NCI-H128 (cell line): ENCODE results near the gene HIP1.
"Not testable (repeated sequence)": the region's sequence is repeated elsewhere in the genome, so short reads cannot be mapped to it uniquely, and the experiment has no call there.

ENCODE experiments used
- DNase-seq: peaks from one replicate; lab custom pipeline; 2025; ENCODE audit not compliant: unreplicated experiment; lab: John Stamatoyannopoulos, UW

The HIP1 gene

DNA sequence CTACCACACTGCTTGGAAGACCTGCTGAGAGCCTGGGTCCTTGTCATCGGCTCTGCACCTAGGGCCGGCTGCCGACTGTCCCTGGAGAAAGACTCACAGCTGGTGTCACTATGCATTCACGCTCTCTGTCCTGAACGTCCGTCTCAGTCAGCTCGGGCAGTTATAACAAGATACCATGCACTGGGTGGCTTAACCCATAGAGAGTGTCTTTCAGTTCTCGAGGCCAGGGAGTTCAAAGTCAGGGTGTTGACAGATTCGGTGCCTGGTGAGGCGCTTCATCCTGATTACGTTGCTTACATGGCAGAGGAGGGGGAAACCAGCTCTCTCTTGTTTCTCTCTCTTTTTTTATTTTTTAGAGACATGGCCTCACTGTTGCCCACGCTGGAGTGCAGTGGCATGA, 155.5 kb downstream of the HIP1 start:
- no peak for DNase-seq

DNA sequence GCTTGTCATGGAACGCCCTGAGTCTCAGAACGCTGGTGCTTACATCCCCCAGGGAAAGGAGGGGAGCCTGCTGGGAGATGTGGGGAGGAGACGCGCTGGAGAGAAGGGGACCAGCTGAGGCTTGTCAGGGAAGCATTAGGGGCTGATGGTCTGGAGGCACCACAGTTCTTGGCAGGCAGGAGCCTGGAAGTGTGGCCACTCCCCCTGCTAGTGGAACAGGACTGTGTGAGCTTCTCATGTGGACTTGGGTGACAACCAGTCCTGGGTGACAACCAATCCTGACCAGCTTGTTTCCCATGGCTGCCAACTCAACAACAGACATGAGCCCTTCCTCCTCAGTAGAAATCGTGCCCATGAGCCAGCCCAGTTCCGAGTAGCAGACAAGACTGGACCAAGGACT, 158.8 kb downstream of the HIP1 start:
- DNase-seq, result no peak

DNA sequence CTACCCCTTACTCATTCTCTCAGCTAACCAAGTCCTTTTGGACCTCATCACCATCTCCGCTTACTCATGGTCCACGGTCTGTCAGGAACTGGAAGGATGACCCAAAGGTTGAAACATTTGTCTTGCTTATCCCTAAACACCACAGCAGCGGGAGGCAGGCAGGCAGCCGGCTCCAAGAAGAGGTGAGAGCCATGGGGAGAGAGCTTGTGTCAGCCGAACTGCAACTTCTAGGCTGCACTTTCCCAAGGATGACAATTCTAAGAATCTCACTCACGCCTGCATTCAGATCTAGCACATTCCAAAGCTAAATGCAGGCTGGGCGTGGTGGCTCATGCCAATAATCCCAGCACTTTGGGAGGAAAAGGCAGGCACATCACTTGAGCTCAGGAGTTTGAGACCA, 160.7 kb downstream of the HIP1 start:
- no peak for DNase-seq

DNA sequence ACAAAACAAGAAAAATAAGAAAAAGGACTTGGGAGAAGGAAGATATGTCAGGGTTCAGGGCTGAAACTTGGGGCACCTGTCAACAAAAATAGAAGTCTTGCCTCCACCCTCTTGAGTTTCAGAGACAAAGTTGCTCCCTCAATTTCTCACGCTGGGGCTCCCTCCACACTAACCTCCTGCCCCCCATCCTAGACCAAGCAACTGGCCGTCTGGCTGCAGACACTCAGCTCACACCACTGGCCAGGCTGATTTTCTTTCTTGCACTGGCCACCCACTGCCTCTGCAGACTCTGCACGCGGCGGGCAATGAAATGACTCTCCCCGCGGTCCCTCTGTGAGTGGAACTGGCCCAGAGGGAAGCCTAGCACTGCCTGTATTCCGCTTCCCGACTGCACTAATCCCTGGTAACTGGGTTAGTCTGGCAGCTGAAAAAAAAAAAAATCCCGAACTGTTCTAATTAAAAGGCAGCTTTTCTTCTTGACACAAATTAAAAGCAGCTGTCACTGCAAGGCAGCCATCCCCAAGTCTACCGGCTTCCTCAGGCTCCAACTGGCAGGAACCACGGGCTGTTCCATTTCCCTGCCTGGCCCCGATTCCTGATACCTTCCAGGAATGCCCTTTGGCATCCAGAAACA, 163.1 kb downstream of the HIP1 start:
- no peak for DNase-seq

DNA sequence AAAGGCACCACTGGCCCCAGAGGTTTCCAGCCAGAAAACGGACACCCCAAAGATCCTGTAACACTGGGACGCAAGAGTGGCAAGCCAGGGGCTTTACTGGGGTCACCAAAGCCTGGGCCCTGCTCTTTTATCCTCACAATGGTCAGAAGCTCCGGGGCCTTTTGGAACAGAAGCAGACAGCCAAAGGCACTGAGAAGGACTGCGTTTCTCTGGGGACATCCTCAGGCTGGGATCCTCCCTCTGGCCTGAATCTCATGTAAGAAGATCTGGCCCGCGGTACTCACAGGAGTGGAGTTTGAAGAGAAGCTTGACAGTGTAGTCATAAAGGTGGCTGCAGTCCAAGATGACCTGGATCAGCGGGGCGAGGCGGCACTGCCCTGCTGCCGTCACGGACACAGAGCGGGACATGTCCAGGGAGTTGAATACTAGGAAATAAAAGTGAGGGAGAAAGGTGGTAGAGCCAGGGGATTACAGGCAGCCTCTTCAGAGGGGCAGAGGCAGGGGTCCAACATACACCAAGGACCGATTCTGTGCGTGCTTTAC, 165.2 kb downstream of the HIP1 start:
- no peak for DNase-seq

DNA sequence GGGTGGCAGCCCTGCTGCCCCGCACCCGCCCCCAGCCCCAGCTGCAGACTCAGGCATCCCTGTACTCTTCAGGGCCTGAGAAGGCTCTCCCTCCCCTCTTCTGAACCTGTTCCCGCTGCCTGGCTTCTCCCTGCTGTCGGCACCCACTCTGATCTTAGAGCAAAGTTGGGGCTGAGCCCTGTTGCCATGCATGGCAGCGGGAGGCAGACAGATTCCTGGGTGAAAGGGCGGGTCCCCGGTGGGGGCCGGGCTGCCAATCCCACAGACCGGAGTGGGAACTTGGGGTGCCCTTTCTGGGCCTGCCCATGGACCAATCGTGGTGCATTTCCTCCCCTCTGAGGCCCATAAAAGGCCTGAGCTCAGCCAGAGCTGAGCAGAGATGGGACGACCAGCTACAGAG, 165.9 kb downstream of the HIP1 start:
- DNase-seq, result no peak

DNA sequence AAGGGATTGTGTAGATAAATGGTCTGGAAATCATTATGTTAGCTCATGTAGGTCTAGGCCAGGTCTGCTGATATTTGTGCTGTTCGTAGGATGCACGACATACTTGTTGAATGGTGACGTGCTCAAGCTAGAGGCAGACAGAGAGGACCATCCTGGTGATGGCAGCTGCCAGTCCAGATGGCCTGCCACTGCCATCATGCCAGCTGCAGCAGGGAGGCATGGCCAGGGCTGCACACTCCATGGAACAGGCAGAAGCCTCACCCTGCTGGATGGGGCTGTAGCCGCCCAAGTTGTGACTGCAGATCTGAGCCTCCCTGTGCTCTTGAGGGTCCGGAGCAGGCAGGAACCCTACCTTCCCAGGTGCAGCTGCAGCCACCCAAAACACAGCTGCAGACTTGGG, 166.3 kb downstream of the HIP1 start:
- DNase-seq, result no peak

DNA sequence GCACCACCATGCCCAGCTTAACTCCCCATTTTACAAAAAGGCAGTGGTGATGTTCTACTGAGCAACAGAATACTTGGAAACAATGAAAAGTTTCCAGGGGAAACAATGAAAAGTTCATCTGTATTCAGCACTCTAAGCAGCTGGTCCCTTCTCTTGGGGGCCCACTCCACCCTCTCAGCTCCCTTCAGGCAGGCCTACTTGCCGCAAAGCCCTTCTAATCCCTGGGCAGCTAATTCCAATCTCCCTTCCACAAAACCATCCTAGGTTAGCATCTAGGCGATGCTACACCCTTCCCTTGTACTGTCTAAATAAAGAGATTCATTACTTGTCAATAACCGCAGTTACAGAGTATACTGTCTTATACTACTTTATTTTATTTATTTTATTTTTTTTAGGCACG, 167.5 kb downstream of the HIP1 start:
- no peak for DNase-seq

DNA sequence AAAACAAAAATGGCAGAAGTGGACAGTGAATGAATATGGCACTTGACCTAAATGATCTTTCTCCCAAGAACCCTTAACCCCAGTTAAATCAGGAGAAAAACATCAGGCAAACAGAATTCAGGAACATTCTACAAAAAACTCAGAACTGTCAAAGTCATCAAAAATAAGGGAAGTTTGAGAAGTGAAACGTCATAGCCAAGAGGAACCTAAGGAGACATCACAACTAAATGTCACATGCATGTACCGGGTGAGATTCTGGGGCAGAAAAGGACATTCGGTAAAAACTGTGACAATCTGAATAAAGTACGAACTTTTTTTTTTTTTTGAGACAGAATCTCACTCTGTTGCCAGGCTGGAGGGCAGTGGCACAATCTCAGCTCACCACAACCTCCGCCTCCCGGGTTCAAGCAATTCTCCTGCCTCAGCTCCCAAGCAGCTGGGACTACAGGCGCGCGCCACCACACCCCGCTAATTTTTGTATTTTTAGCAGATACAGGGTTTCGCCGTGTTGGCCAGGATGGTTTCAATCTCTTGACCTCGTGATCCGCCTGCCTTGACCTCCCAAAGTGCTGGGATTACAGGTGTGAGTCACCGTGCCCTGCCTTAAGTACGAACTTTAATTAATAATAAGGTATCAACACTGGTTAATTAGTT, 169.0 kb downstream of the HIP1 start:
- not testable (repeated sequence) for DNase-seq

DNA sequence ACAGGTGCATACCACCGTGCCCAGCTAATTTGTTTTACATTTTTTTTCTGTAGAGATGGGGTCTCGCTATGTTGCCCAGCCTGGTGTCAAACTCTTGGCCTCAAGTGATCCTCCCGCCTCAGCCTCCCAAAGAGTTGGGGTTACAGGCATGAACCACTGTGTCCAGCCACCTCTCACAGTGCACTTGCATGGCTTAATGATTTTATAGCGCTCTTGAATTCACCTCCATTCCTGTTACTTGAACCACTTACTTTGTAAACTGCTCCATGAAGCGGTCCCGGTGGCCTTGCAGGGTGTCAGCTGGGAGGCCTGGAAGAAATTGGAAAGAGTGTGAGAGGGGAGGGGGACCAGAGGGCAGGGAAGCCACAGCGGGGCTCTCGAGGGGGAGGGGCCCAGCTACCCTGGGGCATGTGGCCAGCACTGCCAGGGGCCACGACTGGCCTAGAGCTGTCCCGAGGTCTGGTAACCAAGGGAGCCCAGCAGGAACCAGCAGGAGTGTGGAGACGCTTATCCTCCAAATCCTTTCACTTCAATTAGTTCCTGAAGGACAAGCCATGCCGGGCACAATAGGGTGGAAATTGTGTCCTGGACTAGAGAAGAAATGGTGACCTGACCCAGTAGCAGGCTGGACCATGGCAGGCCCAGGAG, 170.7 kb downstream of the HIP1 start:
- DNase-seq, result no peak

DNA sequence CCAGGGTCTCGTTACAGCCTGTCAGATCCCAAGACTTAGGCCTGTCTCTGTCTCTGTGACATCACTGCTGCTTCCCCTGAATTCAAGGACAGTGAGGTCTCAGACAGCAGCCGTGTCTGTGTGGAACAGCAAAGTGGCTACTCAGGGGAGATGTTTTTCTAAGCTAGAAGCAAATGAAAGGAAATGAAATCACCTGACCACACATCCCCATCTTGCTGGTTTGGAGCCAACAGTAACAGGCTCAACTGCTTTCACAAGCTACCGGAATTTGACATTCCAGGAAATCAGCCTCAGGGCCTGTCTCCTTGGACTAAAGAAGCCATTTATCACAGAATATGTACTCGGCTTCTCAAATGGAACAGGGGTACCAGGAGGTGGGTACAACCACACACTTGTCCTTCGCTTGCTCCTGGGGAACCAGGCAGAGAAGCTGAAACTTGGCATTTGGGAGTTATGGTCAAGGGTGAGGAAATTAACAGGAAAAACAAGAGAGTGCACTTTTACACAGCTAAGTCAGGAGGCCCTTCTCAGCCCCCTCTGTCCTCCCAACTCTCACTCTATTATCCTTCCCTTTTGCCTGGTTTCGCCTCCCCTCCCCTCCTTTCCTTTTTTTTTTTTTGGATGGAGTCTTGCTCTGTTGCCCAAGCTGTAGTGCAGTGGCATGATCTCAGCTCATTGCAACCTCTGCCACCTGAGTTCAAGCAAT, 173.5 kb downstream of the HIP1 start:
- no peak for DNase-seq

DNA sequence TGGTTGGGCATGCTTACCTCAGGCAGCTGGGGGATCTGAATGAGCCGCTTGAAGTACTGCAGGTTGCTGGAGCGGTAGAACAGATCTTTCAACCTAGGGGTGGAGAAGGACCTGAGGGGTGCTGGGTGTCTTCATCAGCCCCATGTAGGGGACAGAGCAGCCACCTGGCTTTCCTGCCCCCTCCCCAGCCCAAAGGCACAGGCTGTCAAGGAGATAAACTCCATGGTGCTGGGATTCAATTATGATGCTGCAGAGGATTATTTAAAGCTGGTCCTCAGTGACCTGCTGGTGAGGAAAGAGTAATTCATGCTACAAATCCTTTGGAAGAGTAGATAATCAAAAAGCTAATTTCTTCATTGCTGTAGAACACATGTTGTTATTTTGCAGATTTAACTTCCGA, 175.6 kb downstream of the HIP1 start:
- DNase-seq, result no peak

DNA sequence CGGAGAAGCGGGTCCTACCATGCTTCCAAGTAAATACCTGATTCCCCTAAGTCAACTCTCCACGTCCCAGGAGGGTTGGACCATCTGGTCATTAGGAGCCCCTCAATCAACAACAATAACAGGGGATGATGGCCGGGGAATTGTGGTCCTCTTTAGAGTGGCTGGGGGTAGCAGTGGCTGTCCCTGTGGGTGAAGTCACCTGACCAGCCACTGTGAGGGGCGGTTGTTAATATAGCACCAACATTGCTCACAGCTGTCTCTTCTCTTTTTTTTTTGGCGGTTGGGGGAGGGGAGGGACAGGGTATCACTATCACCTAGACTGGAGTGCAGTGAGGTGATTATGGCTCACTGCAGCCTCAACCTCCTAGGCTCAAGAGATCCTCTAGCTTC, 178.8 kb downstream of the HIP1 start:
- DNase-seq, result no peak

DNA sequence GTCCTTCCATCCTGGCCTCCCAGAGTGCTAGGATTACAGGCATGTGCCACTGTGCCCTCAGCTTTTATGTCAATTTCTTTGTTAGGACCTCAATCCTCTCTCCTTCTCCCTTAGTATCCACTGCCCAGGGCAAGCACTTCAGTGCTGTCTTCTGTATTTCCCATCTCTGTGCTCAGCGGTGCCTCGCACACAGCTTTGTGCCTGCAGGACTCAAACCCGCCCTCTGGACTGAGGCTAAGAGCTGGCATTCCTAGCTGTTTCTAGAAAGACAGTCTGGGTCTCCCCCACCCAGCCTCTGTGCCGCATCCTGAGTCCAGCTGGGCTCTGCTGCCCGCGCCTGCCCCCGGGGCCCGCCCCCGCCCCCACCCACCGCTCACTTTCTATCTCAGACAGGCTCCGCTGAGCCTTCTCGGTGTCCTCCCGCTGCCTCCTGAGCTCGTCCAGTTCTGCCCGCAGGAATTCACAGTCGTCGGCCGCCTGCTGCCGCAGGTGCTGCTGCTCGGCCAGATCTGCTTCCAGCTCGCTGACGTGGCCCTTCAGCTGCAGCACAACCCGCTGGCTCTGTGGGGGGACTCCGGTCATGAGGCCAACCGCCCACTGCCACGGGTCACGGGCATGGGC, 179.3 kb downstream of the HIP1 start:
- no peak for DNase-seq

DNA sequence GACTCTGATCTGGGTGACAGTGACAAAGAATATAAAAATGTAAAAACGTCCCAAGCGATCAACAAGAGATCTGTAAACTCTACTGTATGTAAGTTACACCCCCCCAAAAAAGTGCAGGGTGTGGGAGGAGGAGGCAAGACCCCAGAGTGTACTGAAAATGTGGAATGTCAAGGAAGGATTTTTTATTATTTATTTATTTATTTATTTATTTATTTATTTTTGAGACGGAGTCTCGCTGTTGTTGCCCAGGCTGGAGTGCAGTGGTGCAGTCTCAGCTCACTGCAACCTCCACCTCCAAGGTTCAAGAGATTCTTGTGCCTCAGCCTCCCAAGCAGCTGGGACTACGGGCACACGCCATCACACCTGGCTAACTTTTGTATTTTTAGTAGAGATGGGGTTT, 181.9 kb downstream of the HIP1 start:
- not testable (repeated sequence) for DNase-seq

DNA sequence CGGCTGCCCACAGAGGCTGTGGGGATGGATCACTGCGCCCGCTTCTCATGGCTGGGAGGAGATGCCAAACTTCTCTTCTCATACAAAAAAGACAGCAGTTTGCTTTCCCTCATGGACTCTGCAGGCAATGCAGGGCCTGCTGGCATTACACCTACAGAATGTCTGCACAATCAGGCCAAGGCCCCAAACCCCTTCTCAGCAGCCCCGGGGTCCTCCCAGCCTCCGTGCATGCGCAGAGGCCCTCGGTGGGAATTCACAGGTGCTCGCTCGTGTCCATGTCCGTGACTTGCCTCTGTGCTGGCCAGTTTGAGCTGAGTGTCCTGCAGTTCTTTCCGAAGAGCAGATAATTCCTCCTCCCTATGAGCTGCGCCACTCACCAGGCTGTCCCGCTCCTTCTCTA, 183.0 kb downstream of the HIP1 start:
- DNase-seq, result no peak

DNA sequence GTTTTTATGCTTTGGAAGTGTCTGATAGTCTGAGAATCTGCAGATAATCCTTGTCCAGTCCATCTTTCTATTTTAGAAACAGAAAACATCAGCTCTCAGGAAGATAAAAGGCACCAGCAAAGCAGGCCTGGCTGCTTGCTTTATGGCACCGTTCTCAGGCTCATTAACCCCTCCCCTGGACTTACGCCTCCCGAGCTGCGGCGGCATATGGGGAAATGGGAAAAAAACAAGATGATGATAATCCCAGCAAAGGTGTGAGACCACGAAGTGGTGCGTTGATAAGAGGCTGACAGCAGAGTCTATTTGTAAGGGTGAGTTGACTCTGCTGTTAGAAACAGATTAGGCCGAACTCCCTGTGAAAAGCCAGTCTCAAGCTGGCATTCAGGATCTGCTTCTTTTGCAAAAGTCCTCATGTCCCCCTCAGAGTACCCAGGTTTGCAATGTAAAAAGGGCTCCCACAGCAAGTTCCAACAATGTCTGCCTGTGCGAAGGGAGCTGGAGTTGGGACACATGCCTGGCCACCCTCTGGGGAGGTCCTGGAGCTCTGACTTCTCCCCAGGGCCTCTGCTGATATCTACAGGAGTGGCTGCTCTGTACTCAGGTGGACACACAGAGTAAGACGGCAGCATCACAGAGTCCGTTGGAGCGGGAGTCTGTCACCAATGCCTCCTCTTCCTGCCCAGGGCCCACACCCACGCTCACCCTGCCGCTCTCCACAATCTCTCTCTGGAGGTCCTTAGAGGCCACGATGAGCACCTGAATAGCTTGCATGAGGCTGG, 192.3 kb downstream of the HIP1 start:
- DNase-seq, result no peak

DNA sequence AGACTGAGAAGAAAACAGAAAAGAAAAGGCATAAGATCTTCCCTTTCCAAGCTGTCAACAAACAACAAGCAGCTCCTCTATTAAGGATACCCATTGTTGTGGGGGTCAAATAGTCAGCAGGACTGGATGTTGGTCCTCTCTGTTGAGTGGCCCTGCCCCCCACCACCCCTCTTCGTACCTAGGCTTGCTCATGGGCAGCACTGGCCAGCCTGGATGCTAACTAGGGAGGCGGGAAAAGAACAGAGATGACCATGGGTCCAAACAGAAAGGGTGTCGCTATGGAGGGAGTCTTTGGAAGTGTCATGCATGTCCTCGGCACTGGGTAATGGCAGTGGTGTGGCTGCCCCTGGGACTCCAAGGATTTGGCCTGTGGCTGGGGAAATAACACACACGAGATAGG, 201.0 kb downstream of the HIP1 start:
- DNase-seq, result no peak

DNA sequence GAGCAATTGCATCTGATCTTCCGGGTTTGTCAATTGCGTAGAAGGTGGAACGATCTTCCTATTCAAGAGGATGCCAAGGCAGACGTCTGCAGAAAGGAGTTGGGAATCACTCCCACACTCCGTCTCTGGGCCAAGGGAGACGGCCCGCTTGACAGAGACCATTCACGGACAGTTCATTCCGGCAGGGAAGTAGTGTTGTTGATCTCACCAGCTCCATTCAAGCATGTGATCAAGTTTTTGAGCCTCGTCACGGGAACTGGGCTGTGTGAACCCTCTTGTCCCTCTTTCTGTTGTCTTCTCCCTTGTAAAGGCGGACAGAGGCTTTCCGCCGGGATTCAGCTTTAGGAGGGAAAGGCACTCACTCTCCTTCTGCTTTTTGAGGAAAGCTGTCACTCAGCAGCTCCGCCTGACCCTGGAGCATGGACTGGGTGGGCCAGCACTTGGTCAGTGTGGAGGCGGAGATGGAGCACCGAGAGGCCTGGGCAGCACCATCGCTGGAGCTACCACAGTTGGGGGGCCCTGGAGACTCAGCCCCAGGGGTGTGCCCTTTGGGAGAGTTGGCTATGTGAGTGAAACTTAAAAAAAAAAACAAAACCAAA, 201.7 kb downstream of the HIP1 start:
- DNase-seq, result no peak

DNA sequence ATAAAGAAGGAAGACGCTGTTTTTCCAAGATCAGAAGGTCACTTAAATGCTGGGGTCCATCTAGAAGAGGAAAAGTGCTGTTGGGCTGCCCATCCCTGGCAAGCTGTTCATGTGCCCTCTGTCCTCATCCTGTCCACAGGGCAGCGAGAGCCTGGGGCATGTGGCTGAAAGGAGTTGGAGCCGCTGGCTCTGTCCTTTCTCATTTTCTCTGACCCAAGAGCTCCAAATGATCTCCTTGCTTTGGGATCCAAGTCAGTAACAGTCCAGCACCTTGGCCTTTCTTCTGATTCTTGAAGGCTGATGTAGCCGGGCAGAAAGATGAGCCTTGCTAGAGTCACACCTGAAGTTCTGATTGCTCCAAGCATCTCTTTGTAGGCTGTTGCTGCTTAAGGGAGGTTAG, 202.2 kb downstream of the HIP1 start:
- DNase-seq, result no peak
